ENCODE results near the gene SMARCAL1.

The SMARCAL1 gene

GRCh38 chr2:216526939-216527338 is 114.7 kb downstream of the SMARCAL1 start:
- TF ChIP-seq ZBTB7A (IDR thresholded peaks at IDR 0.05; ENCODE audit: low read depth), result no peak
- no peak for TF ChIP-seq CEBPB (IDR thresholded peaks at IDR 0.05)
- no peak for TF ChIP-seq EP300 (IDR thresholded peaks at IDR 0.05; ENCODE audit: borderline replicate concordance)

GRCh38 chr2:216527600-216527999 is 115.3 kb downstream of the SMARCAL1 start:
- TF ChIP-seq TCF12 (IDR thresholded peaks at IDR 0.05; ENCODE audit: low read depth) (no peak), YY1 (IDR thresholded peaks at IDR 0.05; ENCODE audit: low read depth) (no peak), NFIC (IDR thresholded peaks at IDR 0.05) (no peak), CREB1 (IDR thresholded peaks at IDR 0.05; ENCODE audit: low read depth) (no peak), RAD21 (IDR thresholded peaks at IDR 0.05; ENCODE audit: low read depth) (no peak), ZBTB7A (IDR thresholded peaks at IDR 0.05; ENCODE audit: low read depth) (no peak), TAF1 (IDR thresholded peaks at IDR 0.05; ENCODE audit: low read depth) (no peak), FOXM1 (IDR thresholded peaks at IDR 0.05; ENCODE audit: borderline replicate concordance, low read depth) (no peak), EGR1 (IDR thresholded peaks at IDR 0.05) (no peak), TEAD4 (IDR thresholded peaks at IDR 0.05) (no peak), CEBPB (IDR thresholded peaks at IDR 0.05) (no peak), EP300 (IDR thresholded peaks at IDR 0.05; ENCODE audit: borderline replicate concordance) (no peak)
- TF ChIP-seq, protein P1, sequence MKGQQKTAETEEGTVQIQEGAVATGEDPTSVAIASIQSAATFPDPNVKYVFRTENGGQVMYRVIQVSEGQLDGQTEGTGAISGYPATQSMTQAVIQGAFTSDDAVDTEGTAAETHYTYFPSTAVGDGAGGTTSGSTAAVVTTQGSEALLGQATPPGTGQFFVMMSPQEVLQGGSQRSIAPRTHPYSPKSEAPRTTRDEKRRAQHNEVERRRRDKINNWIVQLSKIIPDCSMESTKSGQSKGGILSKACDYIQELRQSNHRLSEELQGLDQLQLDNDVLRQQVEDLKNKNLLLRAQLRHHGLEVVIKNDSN (IDR thresholded peaks at IDR 0.05), result no peak
- TF ChIP-seq, protein P2, sequence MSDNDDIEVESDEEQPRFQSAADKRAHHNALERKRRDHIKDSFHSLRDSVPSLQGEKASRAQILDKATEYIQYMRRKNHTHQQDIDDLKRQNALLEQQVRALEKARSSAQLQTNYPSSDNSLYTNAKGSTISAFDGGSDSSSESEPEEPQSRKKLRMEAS (IDR thresholded peaks at IDR 0.05), result no peak
- TF ChIP-seq, protein P3, sequence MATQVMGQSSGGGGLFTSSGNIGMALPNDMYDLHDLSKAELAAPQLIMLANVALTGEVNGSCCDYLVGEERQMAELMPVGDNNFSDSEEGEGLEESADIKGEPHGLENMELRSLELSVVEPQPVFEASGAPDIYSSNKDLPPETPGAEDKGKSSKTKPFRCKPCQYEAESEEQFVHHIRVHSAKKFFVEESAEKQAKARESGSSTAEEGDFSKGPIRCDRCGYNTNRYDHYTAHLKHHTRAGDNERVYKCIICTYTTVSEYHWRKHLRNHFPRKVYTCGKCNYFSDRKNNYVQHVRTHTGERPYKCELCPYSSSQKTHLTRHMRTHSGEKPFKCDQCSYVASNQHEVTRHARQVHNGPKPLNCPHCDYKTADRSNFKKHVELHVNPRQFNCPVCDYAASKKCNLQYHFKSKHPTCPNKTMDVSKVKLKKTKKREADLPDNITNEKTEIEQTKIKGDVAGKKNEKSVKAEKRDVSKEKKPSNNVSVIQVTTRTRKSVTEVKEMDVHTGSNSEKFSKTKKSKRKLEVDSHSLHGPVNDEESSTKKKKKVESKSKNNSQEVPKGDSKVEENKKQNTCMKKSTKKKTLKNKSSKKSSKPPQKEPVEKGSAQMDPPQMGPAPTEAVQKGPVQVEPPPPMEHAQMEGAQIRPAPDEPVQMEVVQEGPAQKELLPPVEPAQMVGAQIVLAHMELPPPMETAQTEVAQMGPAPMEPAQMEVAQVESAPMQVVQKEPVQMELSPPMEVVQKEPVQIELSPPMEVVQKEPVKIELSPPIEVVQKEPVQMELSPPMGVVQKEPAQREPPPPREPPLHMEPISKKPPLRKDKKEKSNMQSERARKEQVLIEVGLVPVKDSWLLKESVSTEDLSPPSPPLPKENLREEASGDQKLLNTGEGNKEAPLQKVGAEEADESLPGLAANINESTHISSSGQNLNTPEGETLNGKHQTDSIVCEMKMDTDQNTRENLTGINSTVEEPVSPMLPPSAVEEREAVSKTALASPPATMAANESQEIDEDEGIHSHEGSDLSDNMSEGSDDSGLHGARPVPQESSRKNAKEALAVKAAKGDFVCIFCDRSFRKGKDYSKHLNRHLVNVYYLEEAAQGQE (IDR thresholded peaks at IDR 0.05; ENCODE audit: low read depth), result no peak

GRCh38 chr2:216532562-216532961 is 120.3 kb downstream of the SMARCAL1 start:
- TF ChIP-seq ZBTB7A (IDR thresholded peaks at IDR 0.05; ENCODE audit: low read depth) (no peak), YY1 (IDR thresholded peaks at IDR 0.05; ENCODE audit: low read depth) (no peak), TAF1 (IDR thresholded peaks at IDR 0.05; ENCODE audit: low read depth) (no peak), CEBPB (IDR thresholded peaks at IDR 0.05) (no peak), FOXM1 (IDR thresholded peaks at IDR 0.05; ENCODE audit: borderline replicate concordance, low read depth) (no peak)
- TF ChIP-seq, protein P3 (IDR thresholded peaks at IDR 0.05; ENCODE audit: low read depth), result no peak

All from Ishikawa (cell line).